Activated naive CD4-positive, alpha-beta T cell treated with anti-CD3 and anti-CD28 coated beads, Interleukin-2, amount 50 U/mL, for 24 hours (primary cell): ENCODE measurements around the gene PNPO.
"Not testable (repeated sequence)": the region's sequence is repeated elsewhere in the genome, so short reads cannot be mapped to it uniquely, and the experiment has no call there.

Experiments used
- H3K27ac Mint-ChIP-seq: one replicate; pipeline ENCODE4 v1.8.0; 2021; ENCODE audit warnings: mild to moderate bottlenecking, mixed read lengths
- H3K27me3 Mint-ChIP-seq: one replicate; pipeline ENCODE4 v1.8.0; 2021; ENCODE audit warnings: mixed read lengths
- H3K36me3 Mint-ChIP-seq: one replicate; pipeline ENCODE4 v1.8.0; 2021; ENCODE audit warnings: mixed read lengths
- H3K4me1 Mint-ChIP-seq: one replicate; pipeline ENCODE4 v1.8.0; 2021; ENCODE audit warnings: mixed read lengths
- H3K4me3 Mint-ChIP-seq: one replicate; pipeline ENCODE4 v1.8.0; 2021; ENCODE audit warnings: mild to moderate bottlenecking, mixed read lengths
- H3K9me3 Mint-ChIP-seq: one replicate; pipeline ENCODE4 v1.8.0; 2021; ENCODE audit warnings: mixed read lengths

PNPO gene

GRCh38 chr17:47913050-47913449, 28.3 kb upstream of the PNPO start:
- Mint-ChIP-seq H3K4me1 (peaks cover 23% of the 10 kb centered on the region), H3K36me3 (peaks cover 4% of the 10 kb centered on the region), H3K4me3 (no peak overlapping the region), H3K27me3 (no peaks in the 10 kb centered on the region), H3K27ac (peak overlapping the region; percentile 23), H3K9me3 (no peaks in the 10 kb centered on the region)

GRCh38 chr17:47914306-47914948, 26.9 kb upstream of the PNPO start:
- H3K27me3 Mint-ChIP-seq, result no peaks in the 10 kb centered on the region
- H3K27ac Mint-ChIP-seq, result peak overlapping the region; percentile 48
- H3K36me3 Mint-ChIP-seq, result peaks cover 4% of the 10 kb centered on the region
- H3K4me1 Mint-ChIP-seq, result peaks cover 18% of the 10 kb centered on the region
- no peak overlapping the region for H3K4me3 Mint-ChIP-seq
- H3K9me3 Mint-ChIP-seq, result no peaks in the 10 kb centered on the region

GRCh38 chr17:47915776-47916398, 25.5 kb upstream of the PNPO start:
- Mint-ChIP-seq H3K4me3 (no peak overlapping the region), H3K9me3 (no peaks in the 10 kb centered on the region), H3K36me3 (peaks cover 6% of the 10 kb centered on the region), H3K4me1 (peaks cover 14% of the 10 kb centered on the region), H3K27me3 (no peaks in the 10 kb centered on the region), H3K27ac (no peak overlapping the region)

- no peaks in the 10 kb centered on the region for H3K27me3 Mint-ChIP-seq
- peaks cover 14% of the 10 kb centered on the region for H3K4me1 Mint-ChIP-seq
- H3K36me3 Mint-ChIP-seq, result peaks cover 7% of the 10 kb centered on the region
- H3K9me3 Mint-ChIP-seq, result no peaks in the 10 kb centered on the region
- no peak overlapping the region for H3K27ac Mint-ChIP-seq
- no peak overlapping the region for H3K4me3 Mint-ChIP-seq
Observed at GRCh38 chr17:47916489-47917208, 24.7 kb upstream of the PNPO start.

- H3K36me3 Mint-ChIP-seq, result peaks cover 7% of the 10 kb centered on the region
- no peaks in the 10 kb centered on the region for H3K27me3 Mint-ChIP-seq
- H3K4me1 Mint-ChIP-seq, result peaks cover 14% of the 10 kb centered on the region
- H3K4me3 Mint-ChIP-seq, result no peak overlapping the region
- H3K27ac Mint-ChIP-seq, result peak overlapping the region; percentile 19
- H3K9me3 Mint-ChIP-seq, result no peaks in the 10 kb centered on the region
Observed at GRCh38 chr17:47917581-47917980, 23.8 kb upstream of the PNPO start.

- Mint-ChIP-seq H3K36me3 (peaks cover 7% of the 10 kb centered on the region), H3K9me3 (no peaks in the 10 kb centered on the region), H3K27me3 (no peaks in the 10 kb centered on the region), H3K4me1 (peaks cover 14% of the 10 kb centered on the region), H3K27ac (no peak overlapping the region), H3K4me3 (no peak overlapping the region)
Observed at GRCh38 chr17:47918006-47918405, 23.4 kb upstream of the PNPO start.

GRCh38 chr17:47918991-47919390, 22.4 kb upstream of the PNPO start:
- H3K36me3 Mint-ChIP-seq, result peaks cover 7% of the 10 kb centered on the region
- no peaks in the 10 kb centered on the region for H3K27me3 Mint-ChIP-seq
- H3K4me1 Mint-ChIP-seq, result peaks cover 14% of the 10 kb centered on the region
- H3K27ac Mint-ChIP-seq, result no peak overlapping the region
- no peak overlapping the region for H3K4me3 Mint-ChIP-seq
- H3K9me3 Mint-ChIP-seq, result no peaks in the 10 kb centered on the region

- not testable (repeated sequence) for H3K27ac Mint-ChIP-seq, H3K4me3 Mint-ChIP-seq, H3K9me3 Mint-ChIP-seq, H3K27me3 Mint-ChIP-seq, H3K36me3 Mint-ChIP-seq
- peaks cover 14% of the 10 kb centered on the region for H3K4me1 Mint-ChIP-seq
Observed at GRCh38 chr17:47919889-47920288, 21.5 kb upstream of the PNPO start.

GRCh38 chr17:47924785-47925677, 16.3 kb upstream of the PNPO start:
- Mint-ChIP-seq H3K4me3 (no peak overlapping the region), H3K36me3 (peaks cover 10% of the 10 kb centered on the region), H3K4me1 (no peaks in the 10 kb centered on the region), H3K9me3 (no peaks in the 10 kb centered on the region), H3K27me3 (no peaks in the 10 kb centered on the region), H3K27ac (no peak overlapping the region)

GRCh38 chr17:47925678-47925988, 15.7 kb upstream of the PNPO start:
- H3K27ac Mint-ChIP-seq, result no peak overlapping the region
- peaks cover 12% of the 10 kb centered on the region for H3K36me3 Mint-ChIP-seq
- H3K4me3 Mint-ChIP-seq, result no peak overlapping the region
- no peaks in the 10 kb centered on the region for H3K4me1 Mint-ChIP-seq
- no peaks in the 10 kb centered on the region for H3K9me3 Mint-ChIP-seq
- no peaks in the 10 kb centered on the region for H3K27me3 Mint-ChIP-seq

- Mint-ChIP-seq H3K36me3 (peaks cover 9% of the 10 kb centered on the region), H3K27ac (peak overlapping the region; percentile 60), H3K27me3 (no peaks in the 10 kb centered on the region), H3K4me3 (no peak overlapping the region), H3K9me3 (no peaks in the 10 kb centered on the region), H3K4me1 (no peaks in the 10 kb centered on the region)
Observed at GRCh38 chr17:47927821-47928400, 13.5 kb upstream of the PNPO start.

- Mint-ChIP-seq H3K9me3 (no peaks in the 10 kb centered on the region), H3K27me3 (no peaks in the 10 kb centered on the region), H3K36me3 (peaks cover 10% of the 10 kb centered on the region), H3K4me3 (no peak overlapping the region), H3K27ac (peak overlapping the region; percentile 60), H3K4me1 (no peaks in the 10 kb centered on the region)
Observed at GRCh38 chr17:47928415-47928814, 13.0 kb upstream of the PNPO start.

GRCh38 chr17:47929218-47930000, 12.0 kb upstream of the PNPO start:
- Mint-ChIP-seq H3K27ac (no peak overlapping the region), H3K4me1 (no peaks in the 10 kb centered on the region), H3K27me3 (no peaks in the 10 kb centered on the region), H3K9me3 (no peaks in the 10 kb centered on the region), H3K4me3 (no peak overlapping the region), H3K36me3 (peaks cover 10% of the 10 kb centered on the region)

- H3K27me3 Mint-ChIP-seq, result no peaks in the 10 kb centered on the region
- H3K27ac Mint-ChIP-seq, result no peak overlapping the region
- H3K9me3 Mint-ChIP-seq, result no peaks in the 10 kb centered on the region
- no peak overlapping the region for H3K4me3 Mint-ChIP-seq
- H3K36me3 Mint-ChIP-seq, result peaks cover 7% of the 10 kb centered on the region
- no peaks in the 10 kb centered on the region for H3K4me1 Mint-ChIP-seq
Observed at GRCh38 chr17:47931848-47932247, 9.5 kb upstream of the PNPO start.

- no peak overlapping the region for H3K4me3 Mint-ChIP-seq
- peaks cover 3% of the 10 kb centered on the region for H3K36me3 Mint-ChIP-seq
- no peak overlapping the region for H3K27ac Mint-ChIP-seq
- no peaks in the 10 kb centered on the region for H3K27me3 Mint-ChIP-seq
- no peaks in the 10 kb centered on the region for H3K9me3 Mint-ChIP-seq
- H3K4me1 Mint-ChIP-seq, result no peaks in the 10 kb centered on the region
Observed at GRCh38 chr17:47934856-47935255, 6.5 kb upstream of the PNPO start.
